Psoas muscle (tissue), 8 donors: ENCODE data around the gene SETD3. TPM values are rescaled to one million over a fixed set of nuclear protein-coding genes. Genes with fewer than 3 reads are reported as not detected.

ENCODE experiments used
- ATAC-seq, 4 donors: fragments of 200-7000 bp; cut with Tn5 transposase; one replicate each; pipeline ENCODE4 v1.9.1; 2020; ENCODE audit warnings: moderate library complexity in 3 of 4, mild to moderate bottlenecking in 2 of 4
- DNase-seq, 2 donors: peaks; one replicate each; pipeline ENCODE4 v3.0.0-alpha.2; 2020
- H3K27ac ChIP-seq: fragments of 200-600 bp; one replicate; pipeline ENCODE4 v1.8.0; 2022
- H3K27me3 ChIP-seq, 3 donors: fragments of 200-600 bp in 1 of 3; one replicate each; pipeline versions ENCODE4 v1.6.1 to v1.8.0; 2013 to 2022; ENCODE audit warnings: low read length in 2 of 3, mild to moderate bottlenecking in 2 of 3, moderate library complexity in 1 of 3; ENCODE audit not compliant: insufficient read depth in 3 of 3
- H3K36me3 ChIP-seq, 2 donors: fragments of 200-600 bp in 1 of 2; one replicate each; pipeline versions ENCODE4 v1.6.1 to v1.8.0; 2013 to 2022; ENCODE audit warnings: low read depth in 1 of 2, mild to moderate bottlenecking in 1 of 2, moderate library complexity in 1 of 2; ENCODE audit not compliant: insufficient read depth in 1 of 2
- H3K4me1 ChIP-seq: fragments of 200-600 bp; one replicate; pipeline ENCODE4 v1.8.0; 2022
- H3K4me3 ChIP-seq: fragments of 200-600 bp; one replicate; pipeline ENCODE4 v1.8.0; 2022; ENCODE audit warnings: mild to moderate bottlenecking
- H3K9me3 ChIP-seq: fragments of 200-600 bp; one replicate; pipeline ENCODE4 v1.8.0; 2022
- WGBS, 3 donors: extraction: QIAGEN DNeasy Blood & Tissue Kit; methylation state at CpG; one replicate each; pipeline versions ENCODE4 v1.1.6 to v1.1.7; 2013; 5-methylcytosine and 5-hydroxymethylcytosine counted together
- intact Hi-C, 2 donors: fragments of 100-400 bp; cut with DNase I; formaldehyde crosslinking; loops; one replicate each; pipeline versions ENCODE4 v1.11.0 to v1.14.2; 2022
- polyA plus RNA-seq, 3 donors: library from polyadenylated mRNA; stranded (reverse); fragments of 200-250 nt; gene quantifications; one replicate each; pipeline ENCODE4 v1.2.3, GENCODE V29; 2013
- total RNA-seq, 4 donors: library from RNA; stranded (reverse); fragmentation: NEBNext Ultra II Directional in 2 of 4; extraction: Animal tissue kit (Norgen Biotek cat#: 25700) in 2 of 4; gene quantifications; one replicate each; pipeline versions ENCODE4 v1.2.1 to v1.2.4, GENCODE V29; 2021 to 2023
- TF ChIP-seq, protein P1 (sequence below): fragments of 200-600 bp; IDR thresholded peaks from one replicate; pipeline ENCODE4 v1.8.0; 2022; ENCODE audit warnings: antibody characterized with exemption
- donor health status: healthy with polysubstance abuse.
- donor health status: DM: no; HTN: no; CAD: no; lungs with moderate emphysema.
- donor health status: Bipolar disorder and iron deficiency.
- donor health status: healthy.
- donor health status: DM: yes; HTN: yes; CAD: no.
- donor health status: DM: no; HTN: no; CAD: no.
- donor health status: DM: no; HTN: no; CAD: no.
- donor health status: DM: yes; HTN: yes; CAD: no.

SETD3 gene
- total and polyA plus RNA-seq, 7 donors = 84.0 to 177 (median 123) TPM

DNA sequence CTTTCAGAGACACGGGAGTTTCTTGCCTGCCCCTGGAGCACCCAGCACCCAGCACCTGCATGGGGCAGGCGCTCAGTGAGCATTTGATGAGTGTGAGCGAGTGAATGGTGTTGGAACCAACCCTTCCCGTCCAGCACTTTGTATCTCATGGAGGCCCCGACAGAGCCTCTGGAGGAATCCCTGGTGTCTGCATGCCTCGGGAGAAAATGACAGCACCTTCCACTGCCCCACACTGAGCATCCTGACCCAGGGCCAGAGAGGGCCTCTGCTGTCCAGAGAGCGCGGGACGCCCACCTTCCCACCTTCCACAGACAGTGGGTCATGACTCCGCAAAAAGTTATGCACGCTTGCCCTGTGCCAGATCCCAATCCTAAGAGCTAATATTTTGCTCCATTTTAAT lies 105.7 kb downstream of the SETD3 start:
- TF ChIP-seq, protein P1, sequence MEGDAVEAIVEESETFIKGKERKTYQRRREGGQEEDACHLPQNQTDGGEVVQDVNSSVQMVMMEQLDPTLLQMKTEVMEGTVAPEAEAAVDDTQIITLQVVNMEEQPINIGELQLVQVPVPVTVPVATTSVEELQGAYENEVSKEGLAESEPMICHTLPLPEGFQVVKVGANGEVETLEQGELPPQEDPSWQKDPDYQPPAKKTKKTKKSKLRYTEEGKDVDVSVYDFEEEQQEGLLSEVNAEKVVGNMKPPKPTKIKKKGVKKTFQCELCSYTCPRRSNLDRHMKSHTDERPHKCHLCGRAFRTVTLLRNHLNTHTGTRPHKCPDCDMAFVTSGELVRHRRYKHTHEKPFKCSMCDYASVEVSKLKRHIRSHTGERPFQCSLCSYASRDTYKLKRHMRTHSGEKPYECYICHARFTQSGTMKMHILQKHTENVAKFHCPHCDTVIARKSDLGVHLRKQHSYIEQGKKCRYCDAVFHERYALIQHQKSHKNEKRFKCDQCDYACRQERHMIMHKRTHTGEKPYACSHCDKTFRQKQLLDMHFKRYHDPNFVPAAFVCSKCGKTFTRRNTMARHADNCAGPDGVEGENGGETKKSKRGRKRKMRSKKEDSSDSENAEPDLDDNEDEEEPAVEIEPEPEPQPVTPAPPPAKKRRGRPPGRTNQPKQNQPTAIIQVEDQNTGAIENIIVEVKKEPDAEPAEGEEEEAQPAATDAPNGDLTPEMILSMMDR = no peak

DNA sequence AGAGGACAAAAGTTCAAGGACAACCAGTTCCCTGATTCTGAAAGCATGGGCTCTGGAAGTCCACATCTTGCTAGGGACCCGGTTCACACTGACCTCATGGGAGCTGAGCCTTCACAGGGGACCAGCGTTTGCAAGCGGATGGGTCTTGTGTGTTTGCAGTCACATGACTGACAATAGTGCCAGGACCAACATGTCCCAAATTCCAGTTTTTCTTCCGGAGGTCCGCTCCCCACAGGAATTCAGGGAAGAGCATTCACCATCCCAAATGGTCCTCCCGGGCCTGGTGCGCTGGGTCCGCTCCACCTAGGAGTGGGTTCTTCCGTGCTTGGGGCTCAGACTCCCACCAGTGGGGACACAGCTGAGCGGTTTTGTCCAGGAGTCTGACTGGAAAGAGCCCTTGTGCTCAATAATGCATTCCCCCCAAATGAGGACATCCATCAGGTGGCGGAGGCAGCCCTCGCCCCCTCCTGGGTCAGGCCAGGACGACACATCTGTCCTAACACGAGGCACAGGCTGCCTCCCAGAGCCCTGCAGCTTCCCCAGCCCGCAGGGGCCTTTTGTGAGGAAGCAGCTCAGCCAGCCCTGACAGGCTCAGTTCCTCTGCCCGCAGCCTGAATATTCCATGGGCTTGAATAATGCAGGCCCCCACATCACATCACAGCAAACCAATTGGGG lies 116.9 kb downstream of the SETD3 start:
- no peaks in the 10 kb centered on the region for H3K9me3 ChIP-seq
- ATAC-seq = no peak
- TF ChIP-seq, protein P1 = no peak
- no peak overlapping the region for H3K4me3 ChIP-seq
- H3K36me3 ChIP-seq = no peaks in the 10 kb centered on the region
- no peak for DNase-seq
- H3K27me3 ChIP-seq = no peaks in the 10 kb centered on the region
- no peak overlapping the region for H3K27ac ChIP-seq
- H3K4me1 ChIP-seq = no peaks in the 10 kb centered on the region
- intact Hi-C loops = no loop called here
- WGBS, 3 donors = 72 to 80% (median 77%) methylated on average over 16 of the region's 16 CpGs

More for the DNA sequence above, 105.7 kb downstream of the SETD3 start:
- no peak overlapping the region for H3K27ac ChIP-seq
- H3K4me1 ChIP-seq = no peaks in the 10 kb centered on the region
- no peaks in the 10 kb centered on the region for H3K36me3 ChIP-seq
- no peaks in the 10 kb centered on the region for H3K9me3 ChIP-seq
- ATAC-seq (no peak), DNase-seq (no peak)
- H3K4me3 ChIP-seq = no peak overlapping the region
- intact Hi-C loops = no loop called here
- 78 to 82% (median 80%) methylated on average over 11 of the region's 11 CpGs for WGBS, 3 donors
- peaks cover 0 to 15% (median 0%) of the 10 kb centered on the region in 3 donors for H3K27me3 ChIP-seq

DNA sequence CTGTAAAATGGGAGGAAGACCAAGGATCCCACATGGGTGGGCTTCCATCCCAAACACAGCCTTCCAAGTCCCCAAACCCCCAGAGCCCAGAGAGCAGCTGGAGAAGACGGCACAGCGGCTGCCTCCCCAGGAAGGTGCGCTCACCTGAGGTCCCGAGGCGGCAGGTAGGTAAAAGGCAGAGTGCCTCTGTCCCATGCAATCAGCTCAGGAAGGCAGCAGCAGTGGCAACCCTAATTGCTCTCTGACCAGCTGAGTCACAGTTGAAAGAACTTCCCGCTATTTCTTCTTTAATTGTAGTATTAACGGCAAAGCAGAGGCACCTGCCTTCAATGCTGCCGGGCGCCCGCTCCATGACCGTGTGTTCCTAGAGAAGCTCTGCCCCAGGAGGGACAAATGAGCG lies 117.6 kb downstream of the SETD3 start:
- no peak for ATAC-seq
- 91 to 93% (median 92%) methylated on average over 12 of the region's 12 CpGs for WGBS, 3 donors
- H3K27ac ChIP-seq = no peak overlapping the region

DNA sequence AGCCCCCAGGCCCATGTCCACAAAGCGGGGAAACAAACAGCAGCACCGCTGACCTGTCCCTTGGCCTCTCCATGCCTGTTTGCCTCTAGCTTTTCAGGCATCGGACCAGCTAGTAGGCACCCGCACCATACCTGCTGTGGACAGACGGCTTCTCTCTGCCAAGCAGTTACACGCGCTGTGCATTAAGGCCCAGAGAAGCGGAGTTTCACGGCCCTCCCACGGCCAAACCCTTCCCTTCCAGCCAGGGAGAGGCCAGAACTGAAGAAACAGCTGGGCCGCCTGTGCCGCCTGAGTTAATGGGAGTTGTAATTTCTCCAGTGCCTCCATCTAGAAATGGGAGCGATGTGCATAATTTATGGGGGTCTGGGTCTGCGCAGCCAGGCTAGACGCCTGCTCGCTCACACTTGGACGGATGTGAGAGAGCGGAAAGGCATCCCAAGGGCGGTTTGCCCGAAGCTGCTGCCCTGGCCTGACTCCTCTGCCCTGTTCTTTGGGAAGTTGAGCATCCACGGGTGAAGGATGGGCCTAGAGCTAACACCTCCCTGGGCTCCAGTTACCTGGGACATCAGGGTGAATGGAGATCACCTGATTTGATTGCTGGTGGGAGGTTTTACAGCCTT lies 119.0 kb downstream of the SETD3 start:
- no peak for DNase-seq
- WGBS, 3 donors = 55 to 62% (median 58%) methylated on average over 21 of the region's 21 CpGs

More for the DNA sequence above, 117.6 kb downstream of the SETD3 start:
- Histone ChIP-seq H3K27me3 (peaks cover 0 to under 1% (median 0%) of the 10 kb centered on the region in 3 donors), H3K4me1 (no peaks in the 10 kb centered on the region), H3K36me3 (no peaks in the 10 kb centered on the region), H3K4me3 (no peak overlapping the region), H3K9me3 (no peaks in the 10 kb centered on the region)
- intact Hi-C loops = no loop called here
- TF ChIP-seq, protein P1 = no peak
- no peak for DNase-seq

More for the DNA sequence above, 119.0 kb downstream of the SETD3 start:
- no peaks in the 10 kb centered on the region for H3K4me1 ChIP-seq
- ATAC-seq = no peak
- H3K27ac ChIP-seq = no peak overlapping the region
- intact Hi-C loops = no loop called here
- H3K9me3 ChIP-seq = no peaks in the 10 kb centered on the region
- peaks cover 0 to 2% (median 0%) of the 10 kb centered on the region in 3 donors for H3K27me3 ChIP-seq
- TF ChIP-seq, protein P1 = no peak
- H3K4me3 ChIP-seq = no peak overlapping the region
- H3K36me3 ChIP-seq = no peaks in the 10 kb centered on the region
